Caco-2 (cell line): ENCODE data around the gene FGFR3. TPM values are rescaled to one million over a fixed set of nuclear protein-coding genes. Genes with fewer than 3 reads are reported as not detected.
"Not testable (repeated sequence)": the region's sequence is repeated elsewhere in the genome, so short reads cannot be mapped to it uniquely, and the experiment has no call there.

Experiments
- BruUV-seq: library from RNA; stranded (reverse); fragments of 400-500 nt; replicated peaks from 2 replicates; lab custom pipeline; 2021; lab: Mats Ljungman, UMichigan
- CTCF ChIA-PET: fragments of 300-600 bp; sonication (Branson Sonifier 250); formaldehyde crosslinking; loops from one replicate; lab custom pipeline; 2022; ENCODE audit warnings: antibody characterized with exemption; lab: Charles Lee
- POLR2A ChIA-PET: fragments of 300-600 bp; sonication (Branson Sonifier 250); formaldehyde crosslinking; loops from one replicate; lab custom pipeline; 2022; ENCODE audit warnings: antibody characterized with exemption; lab: Charles Lee
- DNase-seq, 2 experiments: peaks; one replicate each; pipeline versions ENCODE4 v3.0.0 to v3.0.0-alpha.2; 2020 to 2022
- H3K27me3 ChIP-seq: replicated peaks from 2 replicates; pipeline ENCODE4 v1.6.0; 2011; ENCODE audit warnings: low read length; ENCODE audit not compliant: control insufficient read depth, insufficient read depth
- H3K36me3 ChIP-seq: 2 replicates; pipeline ENCODE4 v1.5.1; 2011; ENCODE audit warnings: low read length; ENCODE audit not compliant: control insufficient read depth, insufficient read depth
- H3K4me1 ChIP-seq: fragments of 250-450 bp; sonication (Bioruptor Pico); 2 replicates; pipeline ENCODE4 v1.5.1; 2020; ENCODE audit warnings: mild to moderate bottlenecking
- H3K4me3 ChIP-seq: 2 replicates; pipeline ENCODE4 v1.5.1; 2011; ENCODE audit warnings: low read depth, mild to moderate bottlenecking, control low read depth, low read length
- H3K9me3 ChIP-seq: fragments of 250-450 bp; sonication (Bioruptor Pico); 2 replicates; pipeline ENCODE4 v1.5.1; 2020; ENCODE audit warnings: mild to moderate bottlenecking, moderate library complexity
- H3K27ac Mint-ChIP-seq: one replicate; pipeline ENCODE4 v1.8.0; 2022; ENCODE audit warnings: mixed read lengths; ENCODE audit not compliant: unreplicated experiment
- H3K27me3 Mint-ChIP-seq: one replicate; pipeline ENCODE4 v1.8.0; 2022; ENCODE audit warnings: mixed read lengths; ENCODE audit not compliant: insufficient read depth, unreplicated experiment
- H3K36me3 Mint-ChIP-seq: one replicate; pipeline ENCODE4 v1.8.0; 2022; ENCODE audit warnings: mild to moderate bottlenecking, mixed read lengths; ENCODE audit not compliant: insufficient read depth, unreplicated experiment
- H3K4me1 Mint-ChIP-seq: one replicate; pipeline ENCODE4 v1.8.0; 2022; ENCODE audit warnings: low read depth, mixed read lengths; ENCODE audit not compliant: unreplicated experiment
- H3K4me3 Mint-ChIP-seq: one replicate; pipeline ENCODE4 v1.8.0; 2022; ENCODE audit warnings: mild to moderate bottlenecking, moderate library complexity, mixed read lengths; ENCODE audit not compliant: unreplicated experiment
- H3K9me3 Mint-ChIP-seq: one replicate; pipeline ENCODE4 v1.8.0; 2022; ENCODE audit warnings: mixed read lengths; ENCODE audit not compliant: unreplicated experiment
- intact Hi-C: fragments of 100-400 bp; cut with micrococcal nuclease; formaldehyde crosslinking; loops from one replicate; pipeline ENCODE4 v1.10.0; 2022; ENCODE audit not compliant: unreplicated experiment
- total RNA-seq: library from RNA; stranded (reverse); gene quantifications from 2 replicates; pipeline ENCODE4 v1.2.3, GENCODE V29; 2022
- TF ChIP-seq, protein P1 (sequence below), 2 experiments: fragments of 200-600 bp in 1 of 2; IDR thresholded peaks; 1 replicate in 1 of 2; 2 replicates in 1 of 2; pipeline versions ENCODE4 v1.5.1 to v1.8.0; 2011 to 2022; ENCODE audit warnings: antibody characterized with exemption in 1 of 2, control low read depth in 1 of 2, inconsistent platforms in 1 of 2, low read depth in 1 of 2, low read length in 1 of 2, mild to moderate bottlenecking in 1 of 2, moderate library complexity in 1 of 2; ENCODE audit not compliant: insufficient read depth in 1 of 2, severe bottlenecking in 1 of 2, unreplicated experiment in 1 of 2

Gene FGFR3
- total RNA-seq, 1 experiment from 2014 or later = 132 TPM

DNA sequence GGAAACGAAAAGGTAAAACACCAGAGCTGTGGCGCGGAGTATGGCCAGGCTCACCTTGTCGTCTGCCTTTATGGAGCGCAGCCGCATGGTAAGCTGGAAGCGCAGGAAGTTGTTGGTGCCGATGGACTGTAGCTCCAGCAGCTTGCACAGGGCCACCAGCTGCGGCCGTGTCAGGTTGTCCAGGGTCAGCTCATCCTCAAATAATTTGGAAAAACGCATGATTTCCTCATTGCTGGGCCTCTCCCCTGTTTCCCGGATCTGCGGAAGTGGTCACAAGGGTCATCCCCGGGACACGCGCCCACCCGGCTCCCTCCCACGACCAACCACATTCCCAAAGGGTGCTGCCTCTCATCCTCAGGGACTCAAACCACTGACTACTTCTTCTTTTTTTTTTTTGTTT is 39.6 kb downstream of the FGFR3 start:
- H3K9me3 Mint-ChIP-seq = peaks cover 9% of the 10 kb centered on the region
- H3K27me3 Mint-ChIP-seq = no peaks in the 10 kb centered on the region
- no peak overlapping the region for H3K4me3 Mint-ChIP-seq
- ChIA-PET POLR2A (no interaction called here), CTCF (interaction anchor here (0.6 to 0.9 kb wide), 2 partner anchors 18 to 65 kb away, joined by 4 to 5 read pairs; no protein-coding TSS in a partner anchor)
- Histone ChIP-seq H3K4me1 (no peaks in the 10 kb centered on the region), H3K9me3 (no peaks in the 10 kb centered on the region), H3K36me3 (no peaks in the 10 kb centered on the region; the same call in none of the 2 replicates), H3K4me3 (no peak overlapping the region), H3K27me3 (no peaks in the 10 kb centered on the region)
- TF ChIP-seq, protein P1, sequence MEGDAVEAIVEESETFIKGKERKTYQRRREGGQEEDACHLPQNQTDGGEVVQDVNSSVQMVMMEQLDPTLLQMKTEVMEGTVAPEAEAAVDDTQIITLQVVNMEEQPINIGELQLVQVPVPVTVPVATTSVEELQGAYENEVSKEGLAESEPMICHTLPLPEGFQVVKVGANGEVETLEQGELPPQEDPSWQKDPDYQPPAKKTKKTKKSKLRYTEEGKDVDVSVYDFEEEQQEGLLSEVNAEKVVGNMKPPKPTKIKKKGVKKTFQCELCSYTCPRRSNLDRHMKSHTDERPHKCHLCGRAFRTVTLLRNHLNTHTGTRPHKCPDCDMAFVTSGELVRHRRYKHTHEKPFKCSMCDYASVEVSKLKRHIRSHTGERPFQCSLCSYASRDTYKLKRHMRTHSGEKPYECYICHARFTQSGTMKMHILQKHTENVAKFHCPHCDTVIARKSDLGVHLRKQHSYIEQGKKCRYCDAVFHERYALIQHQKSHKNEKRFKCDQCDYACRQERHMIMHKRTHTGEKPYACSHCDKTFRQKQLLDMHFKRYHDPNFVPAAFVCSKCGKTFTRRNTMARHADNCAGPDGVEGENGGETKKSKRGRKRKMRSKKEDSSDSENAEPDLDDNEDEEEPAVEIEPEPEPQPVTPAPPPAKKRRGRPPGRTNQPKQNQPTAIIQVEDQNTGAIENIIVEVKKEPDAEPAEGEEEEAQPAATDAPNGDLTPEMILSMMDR (IDR thresholded peaks at IDR 0.05; ENCODE audit: insufficient read depth in 1 of 2, low read depth in 1 of 2, low read length in 1 of 2, severe bottlenecking in 1 of 2, unreplicated experiment in 1 of 2) = no peak
- no peaks in the 10 kb centered on the region for H3K4me1 Mint-ChIP-seq
- no peak for DNase-seq
- intact Hi-C loops = no loop called here
- H3K27ac Mint-ChIP-seq = no peak overlapping the region
- no TSS peak for BruUV-seq
- peaks cover 78% of the 10 kb centered on the region for H3K36me3 Mint-ChIP-seq

DNA sequence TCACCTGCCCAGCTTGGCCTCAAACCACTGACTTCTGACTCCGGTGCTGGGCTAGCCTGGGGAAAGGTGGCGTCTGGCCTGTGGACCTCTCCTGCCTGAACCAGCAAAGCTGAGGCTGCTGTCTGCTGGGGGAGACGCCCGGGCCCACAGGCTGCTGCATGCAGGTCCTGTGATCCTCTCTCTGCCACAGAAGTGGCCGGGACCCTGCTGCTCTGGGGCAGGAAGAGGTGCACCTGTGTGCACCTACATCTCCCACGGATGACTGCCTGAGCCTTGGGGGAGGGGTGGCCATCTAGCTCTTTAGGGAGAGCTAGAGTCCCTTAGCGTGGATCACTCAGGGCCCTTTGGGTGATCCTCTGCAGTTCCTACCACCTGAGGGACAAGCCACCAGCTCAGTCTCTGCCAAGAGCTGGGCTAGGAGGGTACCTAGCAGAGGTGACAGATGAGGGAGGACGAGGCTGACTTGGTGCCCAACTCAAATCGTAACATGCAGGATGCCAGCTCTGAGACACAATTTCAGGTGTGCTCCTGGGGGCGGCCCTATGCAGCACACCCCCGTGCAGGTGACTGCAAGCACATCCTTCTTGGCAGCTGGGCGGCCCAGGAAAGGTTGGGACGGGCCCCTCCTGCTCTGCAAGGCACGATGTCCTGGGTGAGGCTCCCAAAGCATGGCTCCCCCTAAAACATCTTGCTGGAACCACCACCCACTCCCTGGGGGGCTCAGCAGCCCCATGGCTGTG is 40.4 kb downstream of the FGFR3 start:
- TF ChIP-seq, protein P1 (IDR thresholded peaks at IDR 0.05; ENCODE audit: insufficient read depth in 1 of 2, low read depth in 1 of 2, low read length in 1 of 2, severe bottlenecking in 1 of 2, unreplicated experiment in 1 of 2) = no peak
- POLR2A ChIA-PET = no interaction called here
- CTCF ChIA-PET = interaction anchor here (0.9 kb wide), 1 partner anchor 17 kb away, joined by 5 read pairs; no protein-coding TSS in a partner anchor

DNA sequence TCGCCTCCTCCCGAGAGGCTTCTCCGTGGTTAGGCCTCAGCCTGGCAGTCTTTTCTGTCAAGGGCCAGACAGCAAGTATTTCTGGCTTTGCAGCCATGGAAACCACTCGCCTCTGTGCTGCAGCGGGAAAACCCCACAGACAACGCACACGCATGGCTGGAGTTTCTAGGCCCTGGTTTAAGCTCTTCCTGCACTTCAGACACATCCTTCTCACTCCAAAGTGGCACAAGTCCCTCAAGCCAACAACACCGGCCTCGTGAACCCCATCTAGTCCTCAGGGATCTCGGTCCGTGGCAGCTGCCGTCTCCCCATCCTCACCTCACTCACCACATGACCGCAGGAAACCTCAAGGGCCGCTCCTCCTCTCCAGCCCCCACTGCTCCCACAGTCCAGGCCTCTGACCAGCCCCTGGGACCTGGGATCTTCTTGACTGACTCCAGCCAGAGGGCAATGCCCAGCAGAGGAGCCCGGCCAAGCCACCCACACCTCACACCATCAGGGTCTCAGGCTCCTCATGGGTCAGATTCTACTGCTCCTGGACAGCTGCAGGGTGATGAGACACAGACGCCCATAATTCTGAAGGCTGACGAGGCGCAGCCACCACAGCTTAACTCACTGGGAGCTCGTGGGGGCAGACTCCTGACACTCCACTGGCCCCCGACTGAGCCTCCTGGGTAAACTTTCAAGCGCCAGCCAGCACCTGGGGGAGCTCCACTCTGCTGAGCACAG is 41.1 kb downstream of the FGFR3 start:
- Histone ChIP-seq H3K27me3 (no peaks in the 10 kb centered on the region), H3K4me1 (no peaks in the 10 kb centered on the region), H3K36me3 (no peaks in the 10 kb centered on the region; the same call in none of the 2 replicates), H3K9me3 (no peaks in the 10 kb centered on the region), H3K4me3 (no peak overlapping the region)
- ChIA-PET POLR2A (no interaction called here), CTCF (no interaction called here)
- H3K36me3 Mint-ChIP-seq = peaks cover 86% of the 10 kb centered on the region
- no peaks in the 10 kb centered on the region for H3K4me1 Mint-ChIP-seq
- H3K27me3 Mint-ChIP-seq = no peaks in the 10 kb centered on the region
- no peak overlapping the region for H3K4me3 Mint-ChIP-seq
- TF ChIP-seq, protein P1 (IDR thresholded peaks at IDR 0.05; ENCODE audit: insufficient read depth in 1 of 2, low read depth in 1 of 2, low read length in 1 of 2, severe bottlenecking in 1 of 2, unreplicated experiment in 1 of 2) = no peak
- no TSS peak for BruUV-seq
- intact Hi-C loops = no loop called here
- no peak overlapping the region for H3K27ac Mint-ChIP-seq
- peaks cover 9% of the 10 kb centered on the region for H3K9me3 Mint-ChIP-seq
- no peak for DNase-seq

More for the DNA sequence above, 40.4 kb downstream of the FGFR3 start:
- intact Hi-C loops = no loop called here
- H3K4me1 Mint-ChIP-seq = no peaks in the 10 kb centered on the region
- H3K9me3 Mint-ChIP-seq = peaks cover 9% of the 10 kb centered on the region
- BruUV-seq = no TSS peak
- no peak overlapping the region for H3K27ac Mint-ChIP-seq
- H3K4me3 Mint-ChIP-seq = no peak overlapping the region
- DNase-seq = no peak
- Histone ChIP-seq H3K4me3 (no peak overlapping the region), H3K27me3 (no peaks in the 10 kb centered on the region), H3K9me3 (no peaks in the 10 kb centered on the region), H3K4me1 (no peaks in the 10 kb centered on the region), H3K36me3 (no peaks in the 10 kb centered on the region; the same call in none of the 2 replicates)
- H3K27me3 Mint-ChIP-seq = no peaks in the 10 kb centered on the region
- H3K36me3 Mint-ChIP-seq = peaks cover 84% of the 10 kb centered on the region

DNA sequence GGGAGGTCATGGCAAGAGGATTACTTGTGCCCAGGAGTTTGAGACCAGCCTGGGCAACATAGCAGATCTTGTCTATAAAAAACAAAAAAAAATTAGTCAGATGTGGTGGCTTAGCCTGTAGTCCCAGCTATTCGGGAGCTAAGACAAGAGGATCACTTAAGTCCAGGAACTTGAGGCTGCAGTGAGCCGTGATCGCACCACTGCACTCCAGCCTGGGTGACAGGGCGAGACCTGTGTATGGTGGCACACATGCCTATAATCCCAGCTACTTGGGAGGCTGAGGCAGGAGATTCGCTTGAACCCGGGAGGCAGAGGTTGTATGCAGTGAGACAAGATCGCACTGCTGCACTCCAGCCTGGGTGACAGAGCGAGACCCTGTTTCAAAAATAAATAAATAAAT is 42.7 kb downstream of the FGFR3 start:
- DNase-seq, CTCF ChIA-PET: not testable (repeated sequence)
- POLR2A ChIA-PET = interaction anchor here (0.5 kb wide), 1 partner anchor 14 kb away, joined by 3 read pairs; no protein-coding TSS in a partner anchor

More for the DNA sequence above, 42.7 kb downstream of the FGFR3 start:
- BruUV-seq, H3K27ac Mint-ChIP-seq, H3K9me3 ChIP-seq, H3K27me3 Mint-ChIP-seq, H3K4me1 Mint-ChIP-seq, H3K36me3 ChIP-seq, H3K27me3 ChIP-seq, H3K4me1 ChIP-seq, H3K4me3 Mint-ChIP-seq, intact Hi-C loops, H3K9me3 Mint-ChIP-seq, H3K4me3 ChIP-seq: not testable (repeated sequence)
- H3K36me3 Mint-ChIP-seq = peaks cover 82% of the 10 kb centered on the region
